SK-N-SH (cell line): ENCODE data around the gene SLC2A13. TPM values are rescaled to one million over a fixed set of nuclear protein-coding genes. Genes with fewer than 3 reads are reported as not detected.

Experiments used
- CTCF ChIA-PET: fragments of 300-600, 350-600 bp; formaldehyde crosslinking; extraction: SDS; loops from one replicate; lab custom pipeline; 2021; lab: Yijun Ruan, JAX
- POLR2A ChIA-PET: fragments of 350-600 bp; sonication (Branson Sonifier 250); formaldehyde crosslinking; extraction: SDS; loops from one replicate; lab custom pipeline; 2020; ENCODE audit warnings: antibody characterized with exemption, inconsistent platforms; lab: Yijun Ruan, JAX
- DNase-seq: peaks from one replicate; pipeline ENCODE4 v3.0.0; 2012
- H2AFZ ChIP-seq: fragments of 200-600 bp; sonication (generic); 2 replicates; pipeline ENCODE4 v1.8.1; 2016; ENCODE audit warnings: antibody characterized with exemption, mild to moderate bottlenecking, low read depth
- H3F3A ChIP-seq: fragments of 200-600 bp; sonication (generic); replicated peaks from 2 replicates; pipeline ENCODE3; 2016; ENCODE audit warnings: antibody characterized with exemption, mild to moderate bottlenecking; ENCODE audit not compliant: insufficient read depth
- H3K27ac ChIP-seq, 2 experiments: fragments of 200-500 bp in 1 of 2; fragments of 200-600 bp in 1 of 2; sonication (Bioruptor generic) in 1 of 2; sonication (generic), shearing (Covaris generic) in 1 of 2; 2 replicates each; pipeline versions ENCODE4 v1.5.1 to v1.6.1; 2014 to 2016; ENCODE audit warnings: low read depth in 2 of 2, inconsistent platforms in 1 of 2, low read length in 1 of 2, mild to moderate bottlenecking in 1 of 2, mixed read lengths in 1 of 2
- H3K27me3 ChIP-seq: fragments of 200-600 bp; sonication (generic), shearing (Covaris generic); 2 replicates; pipeline ENCODE4 v1.6.1; 2016; ENCODE audit warnings: mixed run types; ENCODE audit not compliant: insufficient read depth
- H3K36me3 ChIP-seq, 2 experiments: fragments of 200-500 bp in 1 of 2; fragments of 200-600 bp in 1 of 2; sonication (Bioruptor generic) in 1 of 2; sonication (generic) in 1 of 2; replicated peaks in 1 of 2; 2 replicates each; pipeline versions ENCODE3 to v1.5.1; 2014 to 2016; ENCODE audit warnings: low read length in 1 of 2, mild to moderate bottlenecking in 1 of 2; ENCODE audit not compliant: insufficient read depth in 2 of 2, control insufficient read depth in 1 of 2
- H3K4me1 ChIP-seq, 2 experiments: fragments of 200-500 bp in 1 of 2; fragments of 200-600 bp in 1 of 2; sonication (Bioruptor generic) in 1 of 2; sonication (generic), shearing (Covaris generic) in 1 of 2; 2 replicates each; pipeline versions ENCODE4 v1.5.1 to v1.6.1; 2014 to 2016; ENCODE audit warnings: low read depth in 1 of 2, low read length in 1 of 2, mixed run types in 1 of 2; ENCODE audit not compliant: insufficient read depth in 2 of 2, control insufficient read depth in 1 of 2
- H3K4me2 ChIP-seq: fragments of 200-600 bp; sonication (generic), shearing (Covaris generic); 2 replicates; pipeline ENCODE4 v1.6.1; 2017; ENCODE audit warnings: mixed run types
- H3K4me3 ChIP-seq, 2 experiments: fragments of 200-500 bp in 1 of 2; fragments of 200-600 bp in 1 of 2; sonication (Bioruptor generic) in 1 of 2; sonication (generic), shearing (Covaris generic) in 1 of 2; 2 replicates each; pipeline versions ENCODE4 v1.5.1 to v1.8.1; 2014 to 2016; ENCODE audit warnings: low read depth in 2 of 2, inconsistent platforms in 1 of 2, low read length in 1 of 2, mild to moderate bottlenecking in 1 of 2, mixed read lengths in 1 of 2, moderate library complexity in 1 of 2
- H3K79me2 ChIP-seq: fragments of 200-600 bp; sonication (generic); 2 replicates; pipeline ENCODE4 v1.8.1; 2017; ENCODE audit warnings: mild to moderate bottlenecking; ENCODE audit not compliant: insufficient read depth
- H3K9ac ChIP-seq: fragments of 200-600 bp; sonication (generic); 2 replicates; pipeline ENCODE4 v1.6.1; 2017; ENCODE audit warnings: mixed run types
- H3K9me2 ChIP-seq: fragments of 200-600 bp; sonication (generic); 2 replicates; pipeline ENCODE4 v1.6.1; 2017; ENCODE audit warnings: mixed run types
- H3K9me3 ChIP-seq: fragments of 200-600 bp; sonication (generic); 2 replicates; pipeline ENCODE4 v1.6.1; 2017; ENCODE audit warnings: mixed run types, mild to moderate bottlenecking, moderate library complexity
- H4K20me1 ChIP-seq: fragments of 200-600 bp; sonication (generic); 2 replicates; pipeline ENCODE4 v1.6.1; 2017; ENCODE audit warnings: mild to moderate bottlenecking, mixed run types; ENCODE audit not compliant: insufficient read depth
- CHD2 ChIP-seq: fragments of 150-350 bp; IDR thresholded peaks from 2 replicates; pipeline ENCODE4 v1.6.1; 2018; ENCODE audit warnings: low read length; ENCODE audit not compliant: partially characterized antibody
- EZH2phosphoT487 ChIP-seq: fragments of 200-600 bp; sonication (generic); IDR thresholded peaks from 2 replicates; pipeline ENCODE4 v1.6.1; 2017; ENCODE audit warnings: low read depth, mixed run types, mild to moderate bottlenecking, antibody characterized with exemption, moderate library complexity, borderline replicate concordance
- IRF3 ChIP-seq: fragments of 150-350 bp; IDR thresholded peaks from 2 replicates; pipeline ENCODE4 v1.6.1; 2016; ENCODE audit warnings: mild to moderate bottlenecking, low read depth, low read length
- JUND ChIP-seq: IDR thresholded peaks from 2 replicates; pipeline ENCODE4 v1.4.0; 2012
- MEF2A ChIP-seq: IDR thresholded peaks from 2 replicates; pipeline ENCODE4 v1.4.0; 2012; ENCODE audit warnings: low read depth, borderline replicate concordance
- MXI1 ChIP-seq: IDR thresholded peaks from 2 replicates; pipeline ENCODE4 v1.6.1; 2012; ENCODE audit warnings: mild to moderate bottlenecking, low read depth, low read length, improper control_type of control experiment
- NFIC ChIP-seq: IDR thresholded peaks from 2 replicates; pipeline ENCODE4 v1.4.0; 2012; ENCODE audit warnings: borderline replicate concordance
- PBX3 ChIP-seq: IDR thresholded peaks from 2 replicates; pipeline ENCODE4; 2012
- POLR2AphosphoS5 ChIP-seq: IDR thresholded peaks from 2 replicates; pipeline ENCODE4 v1.6.1; 2012; ENCODE audit warnings: low read depth, low read length
- REST ChIP-seq: IDR thresholded peaks from 2 replicates; pipeline ENCODE4 v1.6.1; 2012; ENCODE audit warnings: mild to moderate bottlenecking, low read depth, low read length, moderate library complexity
- SIN3A ChIP-seq: IDR thresholded peaks from 2 replicates; pipeline ENCODE4 v1.6.1; 2012; ENCODE audit warnings: low read depth, mild to moderate bottlenecking, low read length, moderate library complexity, borderline replicate concordance
- SMC3 ChIP-seq: IDR thresholded peaks from 2 replicates; pipeline ENCODE4 v1.6.1; 2012; ENCODE audit warnings: low read depth, low read length, improper control_type of control experiment
- USF1 ChIP-seq: IDR thresholded peaks from 2 replicates; pipeline ENCODE4 v1.4.0; 2012; ENCODE audit warnings: low read depth, borderline replicate concordance
- WGBS: methylation state at CpG from one replicate; pipeline ENCODE4 v1.1.6; 2017; ENCODE audit warnings: low lambda C conversion rate; 5-methylcytosine and 5-hydroxymethylcytosine counted together
- polyA plus RNA-seq, 3 experiments: library from polyadenylated mRNA; depleted of rRNA; stranded (reverse); fragments of >200 nt; gene quantifications; 2 replicates each; pipeline ENCODE4 v1.2.3, GENCODE V29; 2012

Gene SLC2A13
- polyA plus RNA-seq, 1 of the 3 experiments (the other 2 are of a cell fraction): 0.21 TPM

GRCh38 chr12:40106655-40107054 is 774 bp upstream of the SLC2A13 start:
- H3K4me3 ChIP-seq: no peak overlapping the region; a peak in 1 of 4 replicates
- peaks cover 0 to 8% of the 10 kb centered on the region in 2 experiments; a peak in 2 of 4 replicates for H3K4me1 ChIP-seq
- ChIA-PET POLR2A (no interaction called here), CTCF (interaction anchor here (0.6 to 4.0 kb wide), 31 partner anchors 10 to 351 kb away, joined by 3 to 51 read pairs (median 4); no protein-coding TSS in a partner anchor)
- no peaks in the 10 kb centered on the region for H3K27me3 ChIP-seq
- TF ChIP-seq MXI1: no peak
- TF ChIP-seq REST: no peak
- no peak for TF ChIP-seq JUND
- no peak for TF ChIP-seq SIN3A
- no peak for TF ChIP-seq POLR2AphosphoS5
- no peak for TF ChIP-seq PBX3
- no peak for TF ChIP-seq IRF3
- no peak for TF ChIP-seq CHD2
- TF ChIP-seq MEF2A: no peak
- TF ChIP-seq SMC3: no peak
- TF ChIP-seq EZH2phosphoT487: no peak
- TF ChIP-seq NFIC: no peak
- TF ChIP-seq USF1: no peak
- no peaks in the 10 kb centered on the region for H4K20me1 ChIP-seq
- H3K9ac ChIP-seq: no peak overlapping the region
- peak overlapping the region; percentile 38; the same call in 1 of the 2 replicates for H3K4me2 ChIP-seq
- peaks cover 8% of the 10 kb centered on the region for H3F3A ChIP-seq
- H2AFZ ChIP-seq: peak overlapping the region; percentile 74
- H3K27ac ChIP-seq: no peak overlapping the region; a peak in 1 of 4 replicates
- WGBS: 83% methylated on average over 6 of the region's 6 CpGs
- H3K9me2 ChIP-seq: no peaks in the 10 kb centered on the region
- DNase-seq: no peak
- no peaks in the 10 kb centered on the region for H3K79me2 ChIP-seq
- H3K36me3 ChIP-seq: no peaks in the 10 kb centered on the region
- no peaks in the 10 kb centered on the region for H3K9me3 ChIP-seq
